ENCODE data around the gene CDC14A.

CDC14A gene

GRCh38 chr1:100445565-100445964, 93.3 kb downstream of the CDC14A start:
- H3K9me3 Mint-ChIP-seq, result peaks cover 4% of the 10 kb centered on the region
- no peak for DNase-seq
- peaks cover 62% of the 10 kb centered on the region for H3K36me3 Mint-ChIP-seq (ENCODE audit: low read depth)
- peak overlapping the region; percentile 97 for H3K27ac Mint-ChIP-seq
- peak overlapping the region; percentile 47 for H3K4me3 Mint-ChIP-seq
- no peaks in the 10 kb centered on the region for H3K27me3 Mint-ChIP-seq
- H3K4me1 Mint-ChIP-seq (ENCODE audit: low read depth), result peaks cover 87% of the 10 kb centered on the region

DNA sequence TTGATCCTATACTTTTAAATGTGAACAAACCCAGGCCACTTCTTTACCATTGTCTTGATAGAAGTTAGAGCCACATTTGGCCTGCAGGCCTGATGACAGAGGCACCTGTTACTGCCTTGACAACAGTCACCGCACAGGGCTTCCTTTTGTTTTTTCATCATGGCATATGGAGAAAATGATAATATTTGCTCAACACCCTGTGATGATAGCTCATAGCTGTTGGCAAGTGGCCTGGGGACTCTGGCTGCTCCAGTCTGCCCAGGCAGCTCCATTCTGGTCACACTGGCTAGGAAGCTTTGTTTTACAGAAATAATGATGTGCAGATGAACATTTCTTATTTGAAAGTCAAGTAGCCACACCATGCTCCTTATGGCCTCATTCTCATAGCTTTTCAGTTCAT, 96.1 kb downstream of the CDC14A start:
- no peaks in the 10 kb centered on the region for H3K27me3 Mint-ChIP-seq

GRCh38 chr1:100449477-100449876, 97.2 kb downstream of the CDC14A start:
- Mint-ChIP-seq H3K36me3 (ENCODE audit: low read depth) (peaks cover 58% of the 10 kb centered on the region), H3K9me3 (peaks cover 4% of the 10 kb centered on the region), H3K27me3 (no peaks in the 10 kb centered on the region), H3K4me1 (ENCODE audit: low read depth) (peaks cover 91% of the 10 kb centered on the region), H3K4me3 (peak overlapping the region; percentile 68), H3K27ac (peak overlapping the region; percentile 91)
- no peak for DNase-seq

More for the DNA sequence above, 96.1 kb downstream of the CDC14A start:
- no peak for DNase-seq
- Mint-ChIP-seq H3K36me3 (ENCODE audit: low read depth) (peaks cover 65% of the 10 kb centered on the region), H3K27ac (peak overlapping the region; percentile 91), H3K9me3 (peaks cover 4% of the 10 kb centered on the region), H3K4me1 (ENCODE audit: low read depth) (peaks cover 95% of the 10 kb centered on the region), H3K4me3 (peak overlapping the region; percentile 68)

- H3K27me3 Mint-ChIP-seq, result no peaks in the 10 kb centered on the region
- peaks cover 53% of the 10 kb centered on the region for H3K36me3 Mint-ChIP-seq (ENCODE audit: low read depth)
- H3K9me3 Mint-ChIP-seq, result peaks cover 4% of the 10 kb centered on the region
- no peak for DNase-seq
- peak overlapping the region; percentile 8 for H3K4me3 Mint-ChIP-seq
- H3K4me1 Mint-ChIP-seq (ENCODE audit: low read depth), result peaks cover 82% of the 10 kb centered on the region
- peak overlapping the region; percentile 84 for H3K27ac Mint-ChIP-seq
These were observed 100.3 kb downstream of the CDC14A start for GRCh38 chr1:100452641-100453040.

DNA sequence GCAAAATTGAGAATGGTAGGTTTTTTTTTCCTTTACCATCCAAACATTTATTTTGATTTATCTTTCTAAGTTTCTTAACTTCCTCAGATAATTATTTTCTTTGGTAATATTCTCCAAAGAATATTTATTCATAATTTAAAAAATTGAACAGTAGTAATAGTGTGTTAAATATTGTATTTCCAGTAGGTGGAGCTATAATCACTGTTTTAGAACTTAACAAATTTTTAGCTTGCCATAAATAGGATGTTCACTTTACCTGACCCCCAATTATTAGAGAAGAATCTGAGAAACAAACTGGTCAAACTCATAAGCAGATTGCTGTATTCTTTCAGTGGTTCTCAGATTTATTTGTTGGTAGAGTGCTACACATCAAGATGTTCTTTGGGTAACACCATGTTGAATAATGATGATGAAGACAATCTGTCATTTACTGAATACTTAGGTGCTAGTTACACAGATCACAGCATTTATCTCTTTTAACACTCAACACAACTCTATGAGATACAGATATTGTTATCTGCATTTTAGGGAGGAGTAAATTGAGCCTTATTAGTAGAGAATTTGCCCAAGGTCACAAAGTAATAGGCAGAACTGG, 103.3 kb downstream of the CDC14A start:
- Mint-ChIP-seq H3K36me3 (ENCODE audit: low read depth) (peaks cover 25% of the 10 kb centered on the region), H3K4me3 (no peak overlapping the region), H3K9me3 (no peaks in the 10 kb centered on the region), H3K27me3 (no peaks in the 10 kb centered on the region), H3K27ac (peak overlapping the region; percentile 24), H3K4me1 (ENCODE audit: low read depth) (peaks cover 70% of the 10 kb centered on the region)
- no peak for DNase-seq

- Mint-ChIP-seq H3K27ac (no peak overlapping the region), H3K4me1 (ENCODE audit: low read depth) (peaks cover 56% of the 10 kb centered on the region), H3K9me3 (no peaks in the 10 kb centered on the region), H3K27me3 (no peaks in the 10 kb centered on the region), H3K4me3 (no peak overlapping the region), H3K36me3 (ENCODE audit: low read depth) (peaks cover 16% of the 10 kb centered on the region)
- no peak for DNase-seq
These were observed 104.6 kb downstream of the CDC14A start for GRCh38 chr1:100456880-100457279.

- DNase-seq, result no peak
- H3K27ac Mint-ChIP-seq, result no peak overlapping the region
- no peaks in the 10 kb centered on the region for H3K27me3 Mint-ChIP-seq
- H3K36me3 Mint-ChIP-seq (ENCODE audit: low read depth), result peaks cover 20% of the 10 kb centered on the region
- H3K4me3 Mint-ChIP-seq, result no peak overlapping the region
- no peaks in the 10 kb centered on the region for H3K9me3 Mint-ChIP-seq
- H3K4me1 Mint-ChIP-seq (ENCODE audit: low read depth), result peaks cover 51% of the 10 kb centered on the region
These were observed 105.4 kb downstream of the CDC14A start for GRCh38 chr1:100457683-100458082.

GRCh38 chr1:100458661-100459357, 106.5 kb downstream of the CDC14A start:
- Mint-ChIP-seq H3K9me3 (no peaks in the 10 kb centered on the region), H3K4me1 (ENCODE audit: low read depth) (peaks cover 51% of the 10 kb centered on the region), H3K27ac (peak overlapping the region; percentile 79), H3K27me3 (no peaks in the 10 kb centered on the region), H3K36me3 (ENCODE audit: low read depth) (peaks cover 30% of the 10 kb centered on the region), H3K4me3 (no peak overlapping the region)
- no peak for DNase-seq

DNA sequence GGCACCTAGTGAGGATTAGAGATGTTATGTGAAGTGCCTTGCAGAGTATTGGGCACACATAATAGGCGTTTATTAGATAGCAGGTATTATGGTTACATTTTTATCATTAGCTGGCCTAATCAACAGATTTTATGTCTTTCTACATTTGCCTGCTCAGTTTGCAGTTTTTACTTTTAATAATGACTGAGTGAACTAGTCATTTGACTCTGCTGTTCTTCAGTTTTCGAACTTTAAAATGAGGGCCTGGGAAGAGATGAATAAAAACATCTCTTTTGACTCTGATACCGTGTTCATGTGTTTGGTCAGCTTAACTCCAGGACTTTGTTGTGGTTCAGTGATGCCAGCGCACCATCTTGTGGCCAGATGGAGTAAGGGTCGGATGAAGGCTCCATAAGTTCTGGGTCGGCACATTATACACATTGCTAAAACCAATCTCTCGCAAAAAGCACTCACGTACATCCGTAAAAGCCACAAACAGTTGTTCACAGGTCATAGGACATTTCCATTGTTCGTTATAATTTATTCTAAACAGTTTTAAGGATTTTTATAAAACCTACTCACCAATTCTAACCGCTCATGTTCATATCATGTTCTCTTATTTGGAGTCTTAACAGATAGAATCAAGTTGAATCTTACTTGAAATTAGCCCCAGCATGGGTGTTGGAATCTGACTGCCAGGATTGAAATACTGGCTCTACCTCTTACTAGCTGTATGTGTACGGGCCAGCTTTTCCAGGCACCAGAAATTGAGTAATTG, 107.2 kb downstream of the CDC14A start:
- DNase-seq, result peak; percentile 75
- Mint-ChIP-seq H3K4me1 (ENCODE audit: low read depth) (peaks cover 52% of the 10 kb centered on the region), H3K27me3 (no peaks in the 10 kb centered on the region), H3K4me3 (no peak overlapping the region), H3K36me3 (ENCODE audit: low read depth) (peaks cover 35% of the 10 kb centered on the region), H3K9me3 (no peaks in the 10 kb centered on the region), H3K27ac (peak overlapping the region; percentile 79)

DNA sequence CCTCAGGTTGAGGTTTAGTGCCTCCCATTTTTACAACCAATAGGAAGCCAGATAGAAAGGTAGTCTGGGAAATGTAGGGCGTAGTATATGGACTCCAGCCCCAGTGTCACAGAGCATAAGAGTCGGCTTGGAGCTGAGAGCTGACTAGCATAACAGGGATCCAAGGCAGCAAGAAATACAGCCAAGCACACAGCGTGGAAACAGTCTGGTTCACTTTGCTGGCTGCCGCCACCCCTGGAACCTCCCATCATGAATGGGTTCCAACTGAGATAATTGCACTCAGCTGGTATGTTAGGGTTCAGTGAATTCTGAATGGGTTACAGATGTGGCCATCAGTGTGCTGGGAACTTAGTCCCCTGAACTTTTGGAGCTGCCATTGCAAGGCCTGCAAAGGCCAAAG, 108.9 kb downstream of the CDC14A start:
- no peaks in the 10 kb centered on the region for H3K9me3 Mint-ChIP-seq

GRCh38 chr1:100462326-100463025, 110.2 kb downstream of the CDC14A start:
- no peak for DNase-seq
- H3K4me3 Mint-ChIP-seq, result no peak overlapping the region
- H3K4me1 Mint-ChIP-seq (ENCODE audit: low read depth), result peaks cover 37% of the 10 kb centered on the region
- no peaks in the 10 kb centered on the region for H3K27me3 Mint-ChIP-seq
- no peak overlapping the region for H3K27ac Mint-ChIP-seq
- peaks cover 38% of the 10 kb centered on the region for H3K36me3 Mint-ChIP-seq (ENCODE audit: low read depth)
- H3K9me3 Mint-ChIP-seq, result no peaks in the 10 kb centered on the region

More for the DNA sequence above, 108.9 kb downstream of the CDC14A start:
- H3K4me3 Mint-ChIP-seq, result no peak overlapping the region
- peaks cover 38% of the 10 kb centered on the region for H3K36me3 Mint-ChIP-seq (ENCODE audit: low read depth)
- DNase-seq, result no peak
- peaks cover 41% of the 10 kb centered on the region for H3K4me1 Mint-ChIP-seq (ENCODE audit: low read depth)
- H3K27me3 Mint-ChIP-seq, result no peaks in the 10 kb centered on the region
- no peak overlapping the region for H3K27ac Mint-ChIP-seq

DNA sequence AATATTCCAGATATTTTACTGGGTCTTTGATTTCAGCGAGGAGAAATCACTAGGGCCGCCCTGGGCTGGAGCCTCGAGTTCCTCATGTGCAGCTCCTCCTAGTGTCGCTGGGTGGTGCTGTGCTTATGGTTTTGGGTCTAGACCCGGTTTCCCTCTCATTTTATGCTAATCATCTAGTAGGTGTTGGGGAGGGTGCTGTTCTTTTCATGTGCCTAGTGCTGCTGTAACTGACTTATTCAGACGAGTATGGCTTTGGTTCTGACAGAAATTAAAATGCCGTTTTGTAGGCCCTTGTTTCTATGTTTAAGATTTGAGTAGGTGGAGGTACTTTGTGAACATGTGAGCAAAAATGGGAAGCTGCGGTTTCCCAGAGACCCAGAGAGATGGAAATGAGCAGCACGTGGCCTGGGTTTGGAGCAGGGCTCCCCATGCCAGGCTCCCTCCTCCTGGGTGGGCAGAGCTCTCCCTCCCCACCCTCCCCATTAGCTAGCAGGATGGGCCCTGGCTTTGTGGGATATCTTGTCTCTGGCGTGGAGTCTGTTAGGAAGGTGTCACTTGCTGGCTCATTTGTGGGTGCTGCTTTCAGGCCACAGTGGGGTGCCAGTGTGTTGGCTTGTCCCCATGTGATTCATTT, 111.6 kb downstream of the CDC14A start:
- H3K27ac Mint-ChIP-seq, result peak overlapping the region; percentile 91
- H3K27me3 Mint-ChIP-seq, result no peaks in the 10 kb centered on the region
- DNase-seq, result peak; percentile 65
- H3K4me1 Mint-ChIP-seq (ENCODE audit: low read depth), result peaks cover 37% of the 10 kb centered on the region
- peaks cover 48% of the 10 kb centered on the region for H3K36me3 Mint-ChIP-seq (ENCODE audit: low read depth)
- H3K9me3 Mint-ChIP-seq, result no peaks in the 10 kb centered on the region
- H3K4me3 Mint-ChIP-seq, result peak overlapping the region; percentile 41

DNA sequence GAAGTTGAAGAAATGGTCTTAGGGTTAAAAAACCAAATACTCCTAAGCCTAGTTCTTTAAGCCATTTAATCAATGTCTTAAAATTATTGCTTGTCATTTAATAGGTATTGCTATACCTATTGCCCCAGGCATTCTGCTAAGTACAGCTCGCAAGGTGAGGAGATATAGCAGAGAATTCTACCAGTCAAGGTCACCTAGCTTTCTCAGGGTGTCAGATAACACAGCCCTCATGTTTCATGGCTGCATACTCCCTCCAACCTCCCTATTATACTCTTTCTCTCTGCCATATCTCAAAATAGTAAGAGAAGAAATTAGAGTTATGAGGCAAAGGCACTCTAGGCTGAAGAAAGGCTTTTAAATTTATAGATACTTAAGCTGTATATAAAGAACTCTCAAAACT, 117.3 kb downstream of the CDC14A start:
- DNase-seq, result no peak
- Mint-ChIP-seq H3K27me3 (no peaks in the 10 kb centered on the region), H3K27ac (no peak overlapping the region), H3K36me3 (ENCODE audit: low read depth) (peaks cover 58% of the 10 kb centered on the region), H3K9me3 (no peaks in the 10 kb centered on the region), H3K4me1 (ENCODE audit: low read depth) (peaks cover 31% of the 10 kb centered on the region), H3K4me3 (no peak overlapping the region)

DNA sequence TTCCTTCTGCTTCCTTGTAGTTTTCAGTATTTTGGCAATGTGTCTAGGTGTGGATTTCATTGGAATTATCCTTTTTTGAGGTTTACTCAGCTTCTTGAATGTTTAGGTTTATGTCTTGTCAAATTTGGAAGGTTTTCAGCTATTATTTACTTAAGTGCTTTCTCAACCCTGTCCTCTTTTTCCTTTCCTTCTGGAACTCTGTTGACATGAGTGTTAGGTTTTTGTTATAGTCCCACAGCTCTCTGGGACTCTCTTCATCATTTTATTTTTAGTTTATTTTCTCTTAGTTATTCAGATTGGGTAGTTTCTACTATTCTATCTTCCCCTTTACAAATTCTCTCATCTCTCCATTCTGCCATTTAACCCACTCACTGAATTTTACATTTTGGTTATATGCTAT, 122.5 kb downstream of the CDC14A start:
- Mint-ChIP-seq H3K9me3 (no peaks in the 10 kb centered on the region), H3K36me3 (ENCODE audit: low read depth) (peaks cover 43% of the 10 kb centered on the region), H3K27ac (peak overlapping the region; percentile 79), H3K4me3 (no peak overlapping the region), H3K27me3 (no peaks in the 10 kb centered on the region), H3K4me1 (ENCODE audit: low read depth) (peaks cover 30% of the 10 kb centered on the region)
- no peak for DNase-seq

All from activated T-cell treated with anti-CD3 and anti-CD28 coated beads, Interleukin-2, amount 50 U/mL, for 24 hours (primary cell).